Measurements from ENCODE around the gene TMEM54.
"Not testable (repeated sequence)": the region's sequence is repeated elsewhere in the genome, so short reads cannot be mapped to it uniquely, and the experiment has no call there.

Gene TMEM54

DNA sequence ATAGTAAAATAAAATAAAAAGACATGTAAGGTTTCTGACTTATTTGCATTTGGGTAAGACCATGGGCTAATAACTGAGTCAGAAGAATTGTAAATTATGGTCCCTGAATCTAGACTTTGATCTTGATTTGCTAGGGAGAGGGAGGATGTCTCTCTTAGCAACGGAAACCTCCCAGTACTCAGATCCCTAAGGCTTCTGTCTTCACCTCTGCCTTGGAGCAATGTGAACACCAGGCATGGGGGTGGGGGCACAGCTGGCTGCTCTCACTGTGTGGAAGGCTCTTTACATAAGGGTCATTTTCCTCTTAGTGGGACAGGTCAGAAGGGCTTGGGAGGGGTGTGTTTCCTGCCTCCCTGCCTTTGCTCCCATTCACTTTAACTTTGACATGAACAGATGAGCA, 17.0 kb upstream of the TMEM54 start:
- DNase-seq = no peak

DNA sequence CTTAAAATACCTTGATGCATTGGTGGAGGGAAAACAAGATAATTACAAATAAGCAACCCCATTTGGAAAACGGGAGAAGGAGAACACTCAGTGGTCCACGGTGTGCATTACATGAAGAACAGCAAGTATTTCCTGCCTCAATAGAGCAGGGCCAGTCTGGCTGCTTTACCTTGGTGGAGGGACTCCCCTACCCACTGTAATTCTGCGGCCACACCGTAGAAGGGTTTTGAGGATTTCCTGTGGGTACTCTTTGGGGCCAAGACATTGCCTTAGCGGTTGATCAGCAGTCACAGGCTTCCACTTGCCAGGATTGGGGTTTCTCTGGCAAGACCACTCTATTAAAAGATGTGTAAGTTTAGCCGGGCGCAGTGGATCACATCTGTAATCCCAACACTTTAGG, 16.3 kb upstream of the TMEM54 start:
- DNase-seq = no peak

DNA sequence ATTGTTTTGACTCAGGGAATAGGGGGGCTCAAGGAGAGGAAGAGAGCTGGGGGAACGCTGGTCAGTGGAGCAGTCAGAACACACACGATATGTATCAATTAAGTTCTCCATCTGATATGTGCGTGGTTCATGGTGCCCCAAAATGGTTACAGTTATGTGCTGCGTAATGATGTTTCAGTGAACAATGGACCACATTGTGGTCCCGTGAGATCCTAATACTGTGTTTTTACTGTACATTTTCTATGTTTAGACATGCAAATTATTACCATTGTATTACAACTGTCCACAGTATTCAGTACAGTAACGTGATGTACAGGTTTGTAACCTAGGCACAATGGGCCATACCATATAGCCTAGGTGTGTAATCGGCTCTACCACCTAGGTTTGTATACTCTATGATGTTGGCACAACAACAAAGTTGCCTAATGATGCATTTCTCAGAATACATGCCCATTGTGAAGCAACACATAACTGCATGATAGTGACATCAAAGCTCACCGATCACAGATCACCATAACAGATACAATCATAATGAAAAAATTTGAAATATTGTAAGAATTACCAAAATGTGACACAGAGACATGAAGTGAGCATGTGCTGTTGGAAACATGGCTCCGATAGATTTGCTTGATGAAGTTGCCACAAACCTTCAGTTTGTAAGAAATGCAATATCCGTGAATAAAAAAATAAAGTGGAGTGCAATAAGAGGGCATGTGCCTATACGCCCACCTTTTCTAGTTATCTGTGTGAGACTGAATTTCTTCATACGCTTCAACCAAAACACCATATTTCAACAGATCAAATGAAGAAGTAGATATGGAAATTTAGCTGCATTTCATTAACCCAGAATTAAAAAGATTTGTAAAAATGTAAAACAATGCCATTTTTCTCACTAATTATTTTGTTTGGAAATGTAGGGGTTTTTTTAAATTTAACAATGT, 14.8 kb upstream of the TMEM54 start:
- no peak for DNase-seq

DNA sequence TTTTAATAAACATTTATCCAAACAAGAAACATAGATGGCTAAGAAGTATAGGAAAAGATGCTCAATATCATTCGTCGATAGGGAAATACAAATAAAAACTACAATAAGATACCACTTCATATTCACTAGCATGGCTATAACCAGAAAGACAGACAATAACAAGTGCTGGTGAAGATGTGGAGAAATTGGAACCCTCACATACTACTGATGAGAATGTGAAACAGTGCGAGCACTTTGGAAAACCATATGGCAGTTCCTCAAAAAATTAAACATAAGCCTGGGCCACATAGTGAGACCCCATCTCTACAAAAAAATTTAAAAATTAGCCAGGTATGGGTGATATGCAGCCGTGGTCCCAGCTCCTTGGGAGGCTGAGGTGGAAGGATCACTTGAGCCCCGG, 9.1 kb upstream of the TMEM54 start:
- no peak for DNase-seq

DNA sequence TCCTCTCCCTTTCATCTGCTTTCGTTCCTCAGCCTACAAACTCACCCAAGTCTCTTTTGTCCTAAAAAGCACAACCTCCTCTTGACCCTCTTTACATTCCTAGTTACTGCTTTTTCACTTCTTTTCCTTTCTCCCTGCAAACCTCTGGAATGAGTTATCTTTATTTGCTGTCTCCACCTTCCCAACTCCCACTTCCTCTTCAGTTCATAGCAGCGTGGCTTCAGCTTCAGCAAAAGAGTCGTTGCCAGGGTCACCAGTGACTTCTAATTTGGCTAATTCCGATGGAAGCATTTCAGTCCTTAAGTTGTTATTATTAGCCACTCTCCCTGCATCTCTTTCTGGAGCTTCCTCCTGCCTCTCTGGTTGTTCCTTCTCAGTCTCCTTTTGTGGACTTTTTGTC, 6.2 kb upstream of the TMEM54 start:
- no peak for DNase-seq

GRCh38 chr1:32906654-32907053, 5.5 kb upstream of the TMEM54 start:
- no peak for DNase-seq

- DNase-seq = not testable (repeated sequence)
Measured at GRCh38 chr1:32905588-32905987, 4.4 kb upstream of the TMEM54 start.

DNA sequence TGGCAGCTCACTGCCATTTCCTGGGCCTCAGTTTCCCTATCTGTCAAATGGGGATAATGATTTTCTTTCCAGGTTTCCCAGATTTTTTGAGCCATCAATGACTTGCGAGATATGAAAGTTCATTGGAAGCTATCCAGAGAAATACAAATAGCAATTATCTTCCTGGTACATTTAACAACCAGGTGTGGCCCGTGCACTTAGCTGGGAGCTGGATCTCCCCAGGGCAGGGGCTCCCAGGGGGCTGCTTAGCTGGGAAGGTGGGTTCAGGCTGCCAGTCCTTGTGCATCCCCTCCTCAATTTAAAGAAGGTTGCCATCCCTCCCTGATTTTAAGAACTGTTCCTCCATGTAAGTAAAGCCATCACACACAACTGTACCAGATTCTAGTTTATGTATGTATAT, 3.6 kb upstream of the TMEM54 start:
- no peak for DNase-seq

GRCh38 chr1:32903991-32904785, 3.0 kb upstream of the TMEM54 start:
- no peak for DNase-seq

- no peak for DNase-seq
Measured at GRCh38 chr1:32902535-32902920, 1.3 kb upstream of the TMEM54 start.

DNA sequence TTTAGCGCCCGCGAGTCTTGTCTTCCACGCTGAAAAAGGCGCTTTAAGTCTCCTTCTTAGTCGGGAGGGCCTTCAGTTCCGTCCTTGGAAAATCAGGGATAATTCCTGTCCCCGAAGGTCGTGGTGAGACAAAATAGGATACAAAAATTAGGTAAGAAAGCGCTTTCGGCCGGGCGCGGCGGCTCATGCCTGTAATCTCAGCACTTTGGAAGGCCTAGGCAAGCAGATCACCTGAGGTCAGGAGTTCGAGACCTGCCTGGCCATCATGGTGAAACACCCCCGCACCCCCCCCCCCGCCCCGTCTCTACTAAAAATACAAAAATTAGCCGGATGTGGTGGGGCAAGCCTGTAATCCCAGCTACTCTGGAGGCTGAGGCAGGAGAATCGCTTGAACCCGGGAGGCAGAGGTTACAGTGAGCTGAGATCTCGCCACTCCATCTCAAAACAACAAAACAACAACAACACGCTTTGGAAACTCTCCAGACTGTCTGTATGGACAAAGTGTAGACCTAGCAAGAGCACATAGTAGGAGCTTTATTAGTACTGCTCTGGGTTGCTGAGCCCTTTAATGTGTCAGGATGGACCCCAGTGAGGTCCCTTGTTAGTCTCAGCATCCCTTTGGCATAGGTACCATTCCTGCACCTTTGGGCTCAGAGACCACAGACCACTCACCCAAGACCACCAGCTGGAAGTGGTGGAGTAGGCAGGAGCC, 790 bp upstream of the TMEM54 start:
- DNase-seq = no peak

DNA sequence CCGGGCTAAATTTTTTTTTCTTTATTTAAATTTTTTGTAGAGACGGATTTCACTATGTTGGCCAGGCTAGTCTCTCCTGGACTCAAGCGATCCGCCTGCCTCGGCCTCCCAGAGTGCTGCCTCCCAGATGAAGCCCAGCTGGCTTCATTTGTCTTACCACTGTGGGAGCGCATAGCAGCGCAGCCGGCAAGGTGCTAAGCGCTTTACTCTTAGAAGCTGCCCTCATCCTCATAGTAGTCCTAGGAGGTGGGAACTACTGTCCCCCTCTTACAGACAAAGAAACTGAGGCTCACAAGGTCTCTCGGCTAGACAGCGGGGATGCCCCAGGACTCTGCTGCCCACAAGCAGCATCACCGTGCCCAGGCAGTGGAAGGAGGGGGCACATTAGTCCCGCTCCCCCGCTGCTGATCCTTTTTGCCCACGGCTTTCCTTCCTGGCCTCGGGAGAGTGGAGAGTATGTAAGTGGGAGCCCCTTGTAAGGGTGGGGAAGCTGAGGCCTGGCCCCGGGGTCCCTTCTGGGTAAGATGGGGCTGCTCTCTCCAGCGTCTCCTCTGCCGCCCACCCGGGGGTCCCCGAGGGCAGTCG, 726 bp downstream of the TMEM54 start:
- no peak for DNase-seq

DNA sequence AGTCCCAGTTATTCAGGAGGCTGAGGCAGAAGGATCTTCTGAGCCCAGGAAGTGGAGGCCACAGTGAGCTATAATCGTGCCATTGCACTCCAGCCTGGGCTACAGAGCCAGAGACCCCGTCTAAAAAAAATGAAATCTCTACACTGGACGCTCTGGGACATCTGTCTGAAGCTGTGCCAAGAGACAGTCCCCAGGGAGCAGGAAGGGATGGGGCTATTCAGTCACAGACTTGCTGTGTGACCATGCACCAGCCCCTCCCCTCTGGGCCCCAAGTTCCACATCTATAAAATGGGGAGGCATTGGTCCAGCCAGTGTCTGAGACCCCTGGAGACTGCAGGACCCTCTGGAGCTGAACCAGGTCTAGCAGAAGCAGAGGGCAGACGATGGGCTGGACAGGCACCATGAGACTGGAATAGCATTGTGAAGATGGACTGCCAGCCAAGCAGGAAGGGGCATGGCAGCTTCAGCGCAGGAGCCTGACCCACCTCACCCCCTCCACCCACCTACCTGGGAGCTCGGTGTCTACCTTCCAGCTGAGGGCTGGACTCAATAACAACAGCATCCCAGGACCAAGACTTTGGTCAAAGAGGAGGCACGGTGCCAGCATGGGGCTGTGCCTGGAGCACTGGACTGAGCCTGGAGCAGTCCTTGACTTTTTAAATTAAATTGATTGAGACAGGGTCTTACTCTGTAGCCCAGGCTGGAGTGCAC, 1.4 kb downstream of the TMEM54 start:
- DNase-seq = no peak

- DNase-seq = no peak
Measured at GRCh38 chr1:32898958-32899357, 2.2 kb downstream of the TMEM54 start.

DNA sequence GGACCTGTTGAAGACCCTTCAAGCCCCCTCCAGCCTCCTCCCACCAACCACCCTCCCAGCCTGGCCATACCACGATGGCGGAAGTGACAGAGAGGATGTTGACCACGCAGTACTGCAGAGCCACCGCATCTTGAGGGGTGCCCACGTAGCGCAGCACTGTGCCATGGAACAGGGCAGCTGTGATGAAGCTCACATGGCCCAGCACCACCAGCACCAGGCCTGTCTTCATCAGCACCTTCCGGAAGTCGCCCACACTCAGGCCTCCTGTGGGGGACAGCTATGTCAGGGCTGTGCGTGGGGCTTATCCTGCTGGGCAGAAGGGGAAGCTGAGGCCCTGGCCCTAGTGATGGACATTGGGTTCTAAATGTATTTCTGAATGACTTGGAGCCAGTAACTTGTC, 3.1 kb downstream of the TMEM54 start:
- DNase-seq = no peak

DNA sequence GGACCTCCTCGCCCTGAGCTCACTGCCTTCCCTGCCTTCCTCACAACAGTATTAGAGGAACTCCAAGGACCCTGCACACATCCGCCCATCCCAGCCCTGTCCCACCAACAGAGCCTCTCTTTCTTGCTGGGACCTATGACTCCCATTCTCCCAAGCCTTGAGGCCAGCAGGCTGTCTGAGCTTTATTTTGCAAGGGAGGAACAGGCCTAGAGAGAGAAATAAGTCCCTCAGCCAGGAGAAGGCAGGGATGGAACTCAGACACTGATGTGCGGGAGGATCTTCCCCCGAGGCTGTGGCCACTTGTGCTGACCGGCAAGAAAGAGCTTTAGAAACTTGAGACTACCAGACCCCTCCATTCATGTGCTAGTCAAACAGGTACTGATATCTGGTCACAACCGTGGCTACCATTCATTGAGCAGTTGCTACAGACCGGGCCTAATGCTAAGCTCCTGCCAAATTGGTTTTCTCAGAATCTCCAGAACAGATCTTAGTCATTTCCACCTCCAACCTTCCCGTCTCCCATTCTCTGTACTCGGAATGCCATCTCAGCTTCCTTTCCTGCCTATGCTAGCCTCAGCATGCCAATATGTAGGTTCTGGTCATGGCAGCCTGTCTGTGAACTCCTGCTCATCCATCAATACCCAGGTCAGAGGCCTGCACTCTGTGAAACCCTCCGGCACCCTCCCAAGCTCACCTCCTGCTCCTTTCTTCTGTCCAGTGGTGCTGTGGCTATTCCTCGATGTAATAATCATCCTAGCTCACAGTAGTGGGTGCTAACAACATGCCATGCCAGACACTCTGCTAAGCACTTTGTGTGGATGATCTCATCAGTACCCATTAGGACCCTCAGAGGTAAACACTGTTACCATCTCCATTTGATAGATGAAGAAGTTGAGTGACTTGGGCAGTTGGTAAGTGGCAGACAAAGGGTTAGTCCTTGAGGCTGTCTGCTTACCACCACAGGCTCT, 3.8 kb downstream of the TMEM54 start:
- DNase-seq = no peak

DNA sequence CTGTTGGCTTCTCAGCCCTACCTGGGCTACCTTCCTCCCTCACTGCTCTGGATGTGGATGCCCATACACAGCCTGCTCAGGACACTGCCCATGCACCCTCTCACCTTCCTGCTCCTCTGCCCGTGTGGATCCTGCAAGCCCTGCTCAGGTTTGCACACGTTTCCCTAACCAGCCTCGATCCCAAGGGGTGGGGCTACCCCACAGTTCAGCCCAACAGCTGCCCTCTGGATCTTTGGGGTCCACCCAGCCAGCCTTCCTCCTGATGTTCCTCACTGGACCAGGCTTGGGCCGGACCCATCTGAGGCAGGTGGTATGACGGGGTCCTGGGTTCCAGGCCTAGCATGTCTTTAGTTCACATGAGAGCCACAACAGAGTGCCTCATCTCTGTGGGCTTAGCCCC, 4.7 kb downstream of the TMEM54 start:
- DNase-seq = no peak

GRCh38 chr1:32895325-32896215, 5.6 kb downstream of the TMEM54 start:
- DNase-seq = no peak

DNA sequence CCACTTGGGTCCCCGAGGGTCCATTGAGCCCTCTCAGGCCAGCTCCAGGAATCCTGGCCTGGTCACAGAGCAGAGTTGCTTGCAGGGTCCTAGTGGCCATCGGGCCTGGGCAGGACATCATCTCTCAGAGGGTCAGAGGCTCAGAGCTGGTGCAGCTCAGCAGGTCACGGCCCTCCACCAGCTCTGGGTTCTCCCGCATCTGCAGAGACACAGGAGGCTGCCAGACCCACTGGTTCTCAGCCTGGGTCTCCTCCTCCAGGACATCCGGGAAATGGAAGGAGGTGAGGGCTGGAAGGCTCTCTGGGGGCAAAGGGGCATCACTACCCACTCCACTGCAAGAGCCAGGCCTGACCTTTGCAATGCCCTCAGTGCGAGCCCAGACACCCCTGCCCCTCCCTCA, 6.5 kb downstream of the TMEM54 start:
- no peak for DNase-seq

DNA sequence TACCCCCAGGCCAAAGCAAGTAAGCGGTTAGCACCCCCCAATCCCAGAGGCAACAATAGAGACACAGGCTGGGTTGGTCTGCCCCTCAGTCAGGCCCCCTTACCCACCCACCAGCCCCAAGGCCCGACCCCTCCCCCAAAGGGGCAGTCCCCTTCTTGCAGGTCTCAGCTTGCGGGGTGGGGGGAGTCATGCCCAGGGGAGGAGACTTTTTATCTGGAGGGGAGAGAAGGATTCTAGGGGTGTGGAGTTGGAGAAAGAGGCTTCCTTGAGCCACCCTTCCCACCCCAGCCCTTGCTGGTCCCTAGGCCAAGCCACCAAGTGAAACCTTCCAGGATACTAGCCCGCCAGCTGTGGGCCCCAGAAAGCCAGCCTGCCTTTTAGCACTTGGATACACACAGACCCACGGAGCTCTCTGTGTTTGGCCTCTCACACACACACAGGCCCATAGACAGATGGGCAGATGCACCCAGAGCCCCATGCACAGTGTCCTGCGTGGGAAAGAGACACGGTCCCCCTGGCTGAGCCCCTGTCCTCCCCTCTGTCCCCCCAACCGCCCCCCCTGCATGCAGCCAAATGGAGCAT, 7.1 kb downstream of the TMEM54 start:
- DNase-seq = no peak
